Measurements from ENCODE around the gene JMJD8.

Gene JMJD8

DNA sequence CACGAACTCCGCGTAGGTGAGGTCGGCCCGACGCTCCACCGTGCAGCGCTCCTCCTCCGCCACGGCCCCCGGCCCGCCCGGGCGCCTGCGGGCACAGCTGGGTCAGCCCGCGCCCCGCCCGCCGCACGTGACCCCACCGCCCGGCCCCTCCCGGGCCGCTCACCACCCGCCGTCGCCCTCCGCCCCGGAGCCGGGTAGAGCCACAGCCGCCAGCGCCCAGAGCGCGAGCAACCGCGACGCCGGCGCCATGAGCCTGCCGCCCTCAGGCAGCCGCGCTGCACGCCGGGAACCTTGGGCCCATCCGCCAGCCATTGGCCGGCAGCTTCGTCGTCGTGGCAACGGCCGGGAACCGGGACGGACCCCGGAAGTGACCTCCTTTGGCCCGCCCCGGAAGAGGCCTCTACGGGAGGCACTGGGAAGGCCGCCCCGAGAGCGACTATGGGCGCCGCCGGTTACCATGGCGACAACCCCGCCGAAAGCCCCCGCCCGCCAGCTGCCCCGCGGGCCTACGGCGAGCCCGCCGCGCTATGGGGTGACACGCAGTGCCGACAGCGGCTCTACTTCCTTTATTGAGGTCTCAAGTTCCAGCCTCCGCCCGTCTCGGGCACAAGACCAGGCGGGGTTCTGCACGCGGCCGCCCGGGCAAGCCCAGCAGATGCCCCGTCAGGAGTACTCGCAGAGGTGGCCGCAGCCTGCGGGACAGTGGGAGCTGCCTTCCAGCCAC is at the start of gene JMJD8:
Gene JMJD8, minus strand, starts transcription at position 264 of the 724 bp plus-strand sequence. Its CDS starts 15 bp downstream, at position 249.
- in situ Hi-C loops (cut with MboI; ENCODE audit: low sequenced_read_pairs), result no loop called here

- in situ Hi-C loops (cut with MboI; ENCODE audit: low sequenced_read_pairs), result no loop called here
Observed at GRCh38 chr16:733382-734207, 49.5 kb upstream of the JMJD8 start.

- in situ Hi-C loops (cut with MboI; ENCODE audit: low sequenced_read_pairs), result no loop called here
Observed at GRCh38 chr16:732936-733335, 48.8 kb upstream of the JMJD8 start.

DNA sequence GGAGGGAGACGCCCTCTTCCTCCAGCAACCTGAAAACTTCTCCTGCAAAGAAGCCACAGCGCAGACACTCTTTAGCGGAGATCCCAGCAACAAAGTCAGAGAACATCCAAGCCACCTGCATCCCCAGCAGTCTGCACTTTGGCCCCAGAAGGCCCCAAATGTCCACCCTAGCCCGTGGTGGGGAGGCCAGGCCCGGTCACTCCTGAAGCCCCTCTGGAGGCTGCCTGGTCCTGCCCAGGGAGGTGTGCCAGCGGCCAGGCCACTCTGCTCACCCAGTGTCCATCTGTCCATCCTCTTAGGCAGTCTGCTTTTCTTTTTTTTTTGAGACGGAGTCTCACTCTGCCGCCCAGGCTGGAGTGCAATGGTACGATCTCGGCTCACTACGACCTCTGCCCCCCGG is 48.2 kb upstream of the JMJD8 start:
- in situ Hi-C loops (cut with MboI; ENCODE audit: low sequenced_read_pairs), result no loop called here

GRCh38 chr16:730666-731509 is 46.8 kb upstream of the JMJD8 start:
- in situ Hi-C loops (cut with MboI; ENCODE audit: low sequenced_read_pairs), result no loop called here

- in situ Hi-C loops (cut with MboI; ENCODE audit: low sequenced_read_pairs), result no loop called here
Observed at GRCh38 chr16:729768-730665, 45.9 kb upstream of the JMJD8 start.

DNA sequence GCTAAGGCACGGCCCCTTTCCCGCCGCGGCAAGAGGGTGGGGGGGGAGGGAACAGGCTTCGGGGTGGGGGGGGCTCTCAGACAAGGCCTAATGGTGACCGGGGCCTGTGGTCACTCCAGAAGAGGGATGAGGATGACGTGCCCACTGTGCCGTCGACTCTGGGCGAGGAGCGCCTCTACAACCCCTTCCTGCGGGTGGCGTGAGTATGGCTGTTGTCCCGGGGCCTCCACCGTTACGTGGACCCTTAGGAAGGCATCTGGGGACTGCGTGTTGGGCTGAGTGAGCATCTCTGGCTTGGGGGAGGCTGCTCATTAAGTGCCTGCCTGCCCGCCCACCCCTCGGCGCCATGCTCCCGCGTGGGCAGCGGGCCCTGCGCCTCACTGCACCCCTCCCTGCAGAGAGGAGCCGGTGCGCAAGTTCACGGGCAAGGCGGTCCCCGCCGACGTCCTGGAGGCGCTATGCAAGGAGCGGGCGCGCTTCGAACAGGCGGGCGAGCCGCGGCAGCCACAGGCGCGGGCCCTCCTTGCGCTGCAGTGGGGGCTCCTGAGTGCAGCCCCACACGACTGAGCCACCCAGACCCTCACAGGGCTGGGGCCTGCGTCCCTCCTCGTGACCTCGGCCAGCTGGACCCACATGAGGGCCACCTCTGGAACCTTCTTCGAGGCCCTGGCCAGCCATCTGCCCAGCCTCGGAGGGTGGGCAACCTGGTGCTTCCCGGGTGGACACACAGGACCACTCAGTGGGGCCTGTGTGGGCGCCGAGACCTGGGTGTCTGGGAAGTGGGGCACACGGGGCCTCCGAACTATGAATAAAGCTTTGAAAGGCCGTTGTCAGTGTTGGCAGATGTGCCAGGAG is 45.0 kb upstream of the JMJD8 start:
- in situ Hi-C loops (cut with MboI; ENCODE audit: low sequenced_read_pairs), result no loop called here

DNA sequence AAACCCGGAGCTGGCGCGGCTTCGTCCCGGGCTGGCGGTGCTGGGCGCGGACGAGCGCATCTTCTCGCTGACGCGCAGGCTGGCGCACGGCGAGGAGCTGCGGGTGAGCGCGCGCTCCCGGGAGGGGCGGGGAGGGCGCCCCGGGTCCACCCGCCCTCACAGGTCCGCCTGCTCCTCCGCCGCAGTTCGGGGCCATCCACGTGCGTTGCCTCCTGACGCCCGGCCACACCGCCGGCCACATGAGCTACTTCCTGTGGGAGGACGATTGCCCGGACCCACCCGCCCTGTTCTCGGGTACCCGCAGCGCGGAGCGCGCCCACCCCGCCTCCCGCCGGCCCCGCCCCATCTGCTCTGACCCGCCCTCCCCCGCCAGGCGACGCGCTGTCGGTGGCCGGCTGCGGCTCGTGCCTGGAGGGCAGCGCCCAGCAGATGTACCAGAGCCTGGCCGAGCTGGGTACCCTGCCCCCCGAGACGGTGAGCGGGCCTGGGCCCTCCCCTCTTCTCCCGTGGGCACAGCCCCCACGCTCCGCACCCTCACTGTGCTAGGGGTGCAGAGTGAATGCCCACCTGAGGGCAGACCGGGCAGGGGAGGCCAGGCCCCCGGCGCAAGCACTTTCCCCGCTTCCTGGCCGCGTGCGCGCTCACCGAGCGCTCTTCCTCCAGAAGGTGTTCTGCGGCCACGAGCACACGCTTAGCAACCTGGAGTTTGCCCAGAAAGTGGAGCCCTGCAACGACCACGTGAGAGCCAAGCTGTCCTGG is 44.2 kb upstream of the JMJD8 start:
- in situ Hi-C loops (cut with MboI; ENCODE audit: low sequenced_read_pairs), result no loop called here

DNA sequence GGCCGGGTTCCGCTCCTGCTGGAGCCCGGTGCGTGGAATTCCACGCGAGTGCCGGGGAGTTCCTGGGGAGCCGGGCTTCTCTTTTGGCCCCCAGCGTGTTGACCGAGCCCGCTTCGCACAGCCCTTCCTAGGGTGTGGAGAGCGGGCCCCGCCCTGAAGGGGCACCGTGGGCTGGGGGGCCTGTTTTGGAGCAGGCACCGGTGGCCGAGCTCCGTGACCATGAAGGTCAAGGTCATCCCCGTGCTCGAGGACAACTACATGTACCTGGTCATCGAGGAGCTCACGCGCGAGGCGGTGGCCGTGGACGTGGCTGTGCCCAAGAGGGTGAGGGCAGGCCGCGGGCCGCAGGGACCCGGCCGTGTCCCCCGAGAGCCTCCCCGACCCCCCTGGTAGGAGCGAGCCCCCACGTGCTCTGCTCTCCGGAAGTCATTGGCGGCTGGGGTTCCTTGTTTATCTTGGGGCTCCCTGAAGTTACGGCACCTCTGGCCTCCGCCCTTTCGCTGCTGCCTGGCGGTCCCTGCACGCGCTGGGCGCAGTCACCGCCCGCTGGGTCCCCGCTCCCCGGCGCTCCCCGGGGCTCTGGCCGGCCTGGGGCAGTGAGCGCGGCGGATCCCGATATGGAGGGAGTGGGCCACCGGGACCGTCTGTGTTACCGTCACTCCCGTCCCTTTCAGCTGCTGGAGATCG is 43.3 kb upstream of the JMJD8 start:
- in situ Hi-C loops (cut with MboI; ENCODE audit: low sequenced_read_pairs), result no loop called here

GRCh38 chr16:726438-727290 is 42.5 kb upstream of the JMJD8 start, which contains the start of the genes CCDC78 and HAGHL:
Gene CCDC78, minus strand, starts transcription at chr16:726443. Its CDS starts 76 bp downstream, at chr16:726367.
Gene HAGHL, plus strand, starts transcription at chr16:727106. Its CDS starts 404 bp downstream, at chr16:727510.
- in situ Hi-C loops (cut with MboI; ENCODE audit: low sequenced_read_pairs), result no loop called here

- in situ Hi-C loops (cut with MboI; ENCODE audit: low sequenced_read_pairs), result no loop called here
Observed at GRCh38 chr16:726188-726437, 42.0 kb upstream of the JMJD8 start.

GRCh38 chr16:725463-726187 is 41.5 kb upstream of the JMJD8 start:
- in situ Hi-C loops (cut with MboI; ENCODE audit: low sequenced_read_pairs), result no loop called here

DNA sequence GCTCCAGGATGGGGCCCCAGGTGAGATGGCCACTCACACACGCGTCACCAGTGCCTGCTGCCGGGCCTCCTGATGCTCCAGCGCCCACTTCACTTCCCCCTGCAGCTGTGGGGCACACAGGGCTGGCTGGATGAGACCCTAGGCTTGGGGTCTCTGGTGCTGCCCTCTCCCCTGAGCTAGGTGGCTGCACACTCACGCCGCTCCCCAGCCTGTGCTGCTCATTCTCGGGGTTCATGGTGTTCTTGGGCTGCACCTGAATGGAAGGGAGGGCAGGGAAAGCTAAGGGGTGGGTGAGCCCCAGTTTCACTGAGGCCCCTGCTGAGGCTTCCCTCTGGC is 40.9 kb upstream of the JMJD8 start:
- in situ Hi-C loops (cut with MboI; ENCODE audit: low sequenced_read_pairs), result no loop called here

DNA sequence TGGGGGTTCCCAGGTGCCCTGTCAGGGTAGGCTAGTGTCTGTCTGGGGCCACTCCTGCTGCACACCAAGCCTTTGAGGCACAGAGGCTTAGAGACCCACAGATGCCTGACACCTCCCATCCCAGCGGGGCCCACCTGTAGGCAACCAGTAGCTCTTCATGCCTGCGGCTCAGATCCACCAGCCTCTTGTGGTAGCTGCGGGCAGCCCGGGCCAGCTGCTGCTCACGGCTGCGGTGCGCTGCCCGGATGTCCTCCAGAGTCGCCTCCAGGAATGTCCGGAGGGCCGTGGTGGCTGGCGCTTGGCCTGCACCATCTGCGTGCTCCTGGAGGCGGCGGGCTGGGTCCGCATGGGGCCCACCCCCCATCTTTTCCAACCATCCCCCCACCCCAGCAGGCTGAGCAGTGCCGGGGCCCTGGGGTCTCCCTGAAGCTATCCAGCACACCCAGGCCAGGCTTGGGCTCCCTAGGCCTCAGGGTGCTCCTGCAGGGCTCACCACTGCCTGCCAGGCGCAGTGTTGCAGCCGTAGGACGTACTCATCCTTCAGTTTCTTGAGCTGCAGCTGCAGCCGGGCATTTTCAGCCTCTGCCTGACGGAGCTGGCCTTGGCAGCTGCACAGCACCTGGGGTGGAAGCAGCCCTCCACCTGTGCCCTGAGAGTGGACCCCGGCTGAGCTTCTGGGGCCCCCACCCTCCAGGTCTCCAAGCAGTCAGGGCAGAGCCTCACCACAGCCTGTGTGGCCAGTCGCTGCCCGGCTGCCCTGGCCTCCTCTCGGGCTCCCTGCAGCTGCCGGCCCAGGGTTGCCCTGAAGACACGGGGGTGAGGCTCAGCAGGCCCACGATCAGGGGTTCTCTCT is 40.3 kb upstream of the JMJD8 start:
- in situ Hi-C loops (cut with MboI; ENCODE audit: low sequenced_read_pairs), result no loop called here

DNA sequence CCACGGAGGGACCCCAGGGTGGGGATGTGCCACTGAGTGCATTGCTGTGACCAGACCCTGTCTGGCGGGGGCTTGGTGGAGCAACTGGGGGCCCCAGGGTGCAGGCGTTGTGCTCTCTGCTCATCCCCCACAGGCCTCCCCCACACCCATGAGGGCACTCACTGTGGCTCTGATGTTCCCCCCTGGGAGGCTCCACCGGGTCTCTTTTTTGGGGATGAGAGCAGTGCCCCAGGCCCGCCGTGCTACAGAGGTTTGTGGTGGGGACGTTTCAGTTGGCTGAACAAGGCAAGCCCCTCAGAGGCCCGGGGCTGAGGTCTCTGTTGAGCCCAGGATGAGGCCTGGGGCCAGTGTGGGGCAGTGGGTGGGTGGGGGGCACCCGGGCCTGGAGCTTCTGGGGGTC is 39.6 kb upstream of the JMJD8 start:
- in situ Hi-C loops (cut with MboI; ENCODE audit: low sequenced_read_pairs), result no loop called here

Measured in hTERT RPE-1 (cell line).